WERI-Rb-1 (cell line): ENCODE results near the gene RECQL.

Experiments used
- DNase-seq: peaks from one replicate; pipeline ENCODE4 v3.0.0-alpha.2; 2020
- H3K27ac ChIP-seq: fragments of 250-450 bp; sonication (Bioruptor Pico); 2 replicates; pipeline ENCODE4 v1.5.1; 2020; ENCODE audit warnings: mild to moderate bottlenecking, moderate library complexity
- H3K27me3 ChIP-seq: fragments of 250-450 bp; sonication (Bioruptor Pico); 2 replicates; pipeline ENCODE4 v1.5.1; 2021; ENCODE audit warnings: mild to moderate bottlenecking, low read depth, moderate library complexity; ENCODE audit not compliant: insufficient read depth, severe bottlenecking
- H3K36me3 ChIP-seq: fragments of 250-450 bp; sonication (Bioruptor Pico); 2 replicates; pipeline ENCODE4 v1.5.1; 2020; ENCODE audit warnings: mild to moderate bottlenecking, moderate library complexity
- H3K4me3 ChIP-seq: 2 replicates; pipeline ENCODE4 v1.5.1; 2011; ENCODE audit warnings: low read depth, mild to moderate bottlenecking, control low read depth, low read length
- H3K9me3 ChIP-seq: fragments of 250-450 bp; sonication (Bioruptor Pico); 2 replicates; pipeline ENCODE4 v1.5.1; 2021; ENCODE audit warnings: mild to moderate bottlenecking, moderate library complexity; ENCODE audit not compliant: severe bottlenecking
- CTCF ChIP-seq: IDR thresholded peaks from 2 replicates; pipeline ENCODE4 v1.5.1; 2011; ENCODE audit warnings: low read depth, mild to moderate bottlenecking, control low read depth, inconsistent platforms, low read length

Gene RECQL

GRCh38 chr12:21502164-21502496, 695 bp upstream of the RECQL start:
- Histone ChIP-seq H3K27ac (peak overlapping the region; percentile 67), H3K4me3 (peak overlapping the region; percentile 86), H3K27me3 (no peaks in the 10 kb centered on the region), H3K36me3 (peaks cover 18% of the 10 kb centered on the region), H3K9me3 (no peaks in the 10 kb centered on the region)
- no peak for DNase-seq
- TF ChIP-seq CTCF = no peak

GRCh38 chr12:21500786-21501257, 613 bp downstream of the RECQL start:
- peak overlapping the region; percentile 70 for H3K27ac ChIP-seq

GRCh38 chr12:21499765-21500164, 1.7 kb downstream of the RECQL start:
- no peak for DNase-seq
- TF ChIP-seq CTCF = no peak
- no peak overlapping the region for H3K4me3 ChIP-seq
- H3K36me3 ChIP-seq = peaks cover 30% of the 10 kb centered on the region
- H3K27ac ChIP-seq = no peak overlapping the region
- H3K27me3 ChIP-seq = no peaks in the 10 kb centered on the region
- no peaks in the 10 kb centered on the region for H3K9me3 ChIP-seq

More at GRCh38 chr12:21500786-21501257, 613 bp downstream of the RECQL start:
- no peak for TF ChIP-seq CTCF
- peak overlapping the region; percentile 86 for H3K4me3 ChIP-seq
- no peaks in the 10 kb centered on the region for H3K27me3 ChIP-seq
- H3K36me3 ChIP-seq = peaks cover 23% of the 10 kb centered on the region
- no peak for DNase-seq
- H3K9me3 ChIP-seq = no peaks in the 10 kb centered on the region

GRCh38 chr12:21485998-21486397, 15.4 kb downstream of the RECQL start:
- Histone ChIP-seq H3K27me3 (no peaks in the 10 kb centered on the region), H3K9me3 (no peaks in the 10 kb centered on the region), H3K4me3 (no peak overlapping the region), H3K27ac (no peak overlapping the region), H3K36me3 (peaks cover 17% of the 10 kb centered on the region)
- no peak for TF ChIP-seq CTCF
- no peak for DNase-seq

GRCh38 chr12:21483531-21483930, 17.9 kb downstream of the RECQL start:
- Histone ChIP-seq H3K36me3 (peaks cover 23% of the 10 kb centered on the region), H3K4me3 (no peak overlapping the region), H3K9me3 (no peaks in the 10 kb centered on the region), H3K27me3 (no peaks in the 10 kb centered on the region), H3K27ac (no peak overlapping the region)
- no peak for TF ChIP-seq CTCF
- DNase-seq = no peak

GRCh38 chr12:21478756-21479455, 22.5 kb downstream of the RECQL start:
- no peak for DNase-seq
- no peaks in the 10 kb centered on the region for H3K27me3 ChIP-seq
- peaks cover 33% of the 10 kb centered on the region for H3K36me3 ChIP-seq
- no peak overlapping the region for H3K27ac ChIP-seq
- no peaks in the 10 kb centered on the region for H3K9me3 ChIP-seq
- H3K4me3 ChIP-seq = no peak overlapping the region
- TF ChIP-seq CTCF = no peak
